H9 (cell line): ENCODE data around the gene ABHD5. TPM values are rescaled to one million over a fixed set of nuclear protein-coding genes. Genes with fewer than 3 reads are reported as not detected.

Experiments used
- DNase-seq: peaks from one replicate; pipeline ENCODE4 v3.0.0-alpha.2; 2017
- H2AFZ ChIP-seq: one replicate; pipeline ENCODE4 v1.6.1; 2013; ENCODE audit warnings: mild to moderate bottlenecking, low read length, control low read depth, moderate library complexity
- H2AK5ac ChIP-seq: 2 replicates; pipeline ENCODE4 v1.6.1; 2013; ENCODE audit warnings: low read length, control low read depth, mixed read lengths; ENCODE audit not compliant: insufficient read length
- H2BK120ac ChIP-seq: one replicate; pipeline ENCODE4 v1.6.1; 2013; ENCODE audit warnings: low read depth, mild to moderate bottlenecking, low read length, control low read depth, inconsistent platforms; ENCODE audit not compliant: poor library complexity, severe bottlenecking
- H2BK12ac ChIP-seq: 2 replicates; pipeline ENCODE4 v1.6.1; 2013; ENCODE audit warnings: low read length, control low read depth, mixed read lengths, low read depth; ENCODE audit not compliant: insufficient read length
- H2BK15ac ChIP-seq: 2 replicates; pipeline ENCODE4 v1.6.1; 2013; ENCODE audit warnings: low read depth, low read length, control low read depth
- H2BK20ac ChIP-seq: one replicate; pipeline ENCODE4 v1.6.1; 2013; ENCODE audit warnings: low read depth, mild to moderate bottlenecking, low read length, control low read depth, inconsistent platforms; ENCODE audit not compliant: poor library complexity, severe bottlenecking
- H2BK5ac ChIP-seq: 2 replicates; pipeline ENCODE4 v1.6.1; 2013; ENCODE audit warnings: low read length, control low read depth, mixed read lengths; ENCODE audit not compliant: insufficient read length
- H3K14ac ChIP-seq: 2 replicates; pipeline ENCODE4 v1.6.1; 2013; ENCODE audit warnings: low read length, control low read depth; ENCODE audit not compliant: insufficient read depth
- H3K18ac ChIP-seq: 2 replicates; pipeline ENCODE4 v1.6.1; 2013; ENCODE audit warnings: low read depth, mild to moderate bottlenecking, mixed read lengths, low read length, control low read depth; ENCODE audit not compliant: insufficient read length
- H3K23ac ChIP-seq: 2 replicates; pipeline ENCODE4 v1.6.1; 2013; ENCODE audit warnings: low read length, control low read depth, mixed read lengths, low read depth; ENCODE audit not compliant: insufficient read length
- H3K23me2 ChIP-seq: 2 replicates; pipeline ENCODE4 v1.6.1; 2013; ENCODE audit warnings: low read depth, mild to moderate bottlenecking, mixed read lengths, low read length, control low read depth; ENCODE audit not compliant: insufficient read length, poor library complexity, severe bottlenecking
- H3K27ac ChIP-seq: 2 replicates; pipeline ENCODE4 v1.5.1; 2013; ENCODE audit warnings: low read length, control low read depth, mixed read lengths, low read depth; ENCODE audit not compliant: insufficient read length
- H3K27me3 ChIP-seq: 2 replicates; pipeline ENCODE4 v1.6.1; 2013; ENCODE audit warnings: low read length, control low read depth, inconsistent platforms; ENCODE audit not compliant: insufficient read depth
- H3K4ac ChIP-seq: 2 replicates; pipeline ENCODE4 v1.6.1; 2013; ENCODE audit warnings: low read depth, mild to moderate bottlenecking, control low read depth, inconsistent platforms, low read length, moderate library complexity
- H3K4me1 ChIP-seq: 2 replicates; pipeline ENCODE4 v1.6.1; 2013; ENCODE audit warnings: low read length, control low read depth, inconsistent platforms; ENCODE audit not compliant: insufficient read depth
- H3K4me2 ChIP-seq: 2 replicates; pipeline ENCODE4 v1.6.1; 2013; ENCODE audit warnings: low read length, control low read depth, mixed read lengths; ENCODE audit not compliant: insufficient read length, insufficient read depth
- H3K56ac ChIP-seq: 2 replicates; pipeline ENCODE4 v1.6.1; 2013; ENCODE audit warnings: low read depth, mild to moderate bottlenecking, mixed read lengths, low read length, control low read depth; ENCODE audit not compliant: insufficient read length
- H3K79me1 ChIP-seq: 2 replicates; pipeline ENCODE4 v1.6.1; 2013; ENCODE audit warnings: low read depth, mild to moderate bottlenecking, moderate library complexity, low read length, control low read depth, inconsistent platforms; ENCODE audit not compliant: insufficient read depth, poor library complexity, severe bottlenecking
- H3K79me2 ChIP-seq: 2 replicates; pipeline ENCODE4 v1.6.1; 2013; ENCODE audit warnings: low read length, control low read depth, inconsistent platforms; ENCODE audit not compliant: insufficient read depth
- H3K9ac ChIP-seq: 2 replicates; pipeline ENCODE4 v1.6.1; 2013; ENCODE audit warnings: low read length, control low read depth, mixed read lengths; ENCODE audit not compliant: insufficient read length; ENCODE audit errors: extremely low read depth
- H3K9me3 ChIP-seq: one replicate; pipeline ENCODE4 v1.6.1; 2013; ENCODE audit warnings: low read depth, low read length, inconsistent platforms; ENCODE audit not compliant: control insufficient read depth
- H3T11ph ChIP-seq: one replicate; pipeline ENCODE4 v1.6.1; 2013; ENCODE audit warnings: mild to moderate bottlenecking, low read length, control low read depth, inconsistent platforms
- H4K20me1 ChIP-seq: one replicate; pipeline ENCODE4 v1.6.1; 2013; ENCODE audit not compliant: control insufficient read depth, insufficient read length, insufficient read depth
- H4K5ac ChIP-seq: 2 replicates; pipeline ENCODE4 v1.6.1; 2013; ENCODE audit warnings: low read depth, mild to moderate bottlenecking, mixed read lengths, low read length, control low read depth; ENCODE audit not compliant: insufficient read length
- H4K8ac ChIP-seq: replicated peaks from 2 replicates; pipeline ENCODE4 v1.6.1; 2013; ENCODE audit warnings: low read length, control low read depth, mixed read lengths, low read depth; ENCODE audit not compliant: insufficient read length
- H4K91ac ChIP-seq: 2 replicates; pipeline ENCODE4 v1.6.1; 2013; ENCODE audit warnings: low read depth, mild to moderate bottlenecking, moderate library complexity, mixed read lengths, low read length, control low read depth; ENCODE audit not compliant: insufficient read length
- H3K27ac Mint-ChIP-seq, 3 experiments: 2 replicates in 2 of 3; 3 replicates in 1 of 3; pipeline ENCODE4 v1.8.0; 2020 to 2021; ENCODE audit warnings: mixed read lengths in 3 of 3, mild to moderate bottlenecking in 1 of 3, moderate library complexity in 1 of 3
- H3K27me3 Mint-ChIP-seq: 2 replicates; pipeline ENCODE4 v1.8.0; 2021; ENCODE audit warnings: low read depth, mild to moderate bottlenecking, moderate library complexity, mixed read lengths
- H3K36me3 Mint-ChIP-seq, 3 experiments: 2 replicates in 2 of 3; 3 replicates in 1 of 3; pipeline ENCODE4 v1.8.0; 2020 to 2021; ENCODE audit warnings: low read depth in 3 of 3, mixed read lengths in 3 of 3; ENCODE audit not compliant: insufficient read depth in 1 of 3
- H3K4me1 Mint-ChIP-seq, 2 experiments: 2 replicates each; pipeline ENCODE4 v1.8.0; 2020; ENCODE audit warnings: mixed read lengths in 2 of 2
- H3K4me3 Mint-ChIP-seq, 2 experiments: 2 replicates in 1 of 2; 3 replicates in 1 of 2; pipeline ENCODE4 v1.8.0; 2020 to 2021; ENCODE audit warnings: mild to moderate bottlenecking in 2 of 2, mixed read lengths in 2 of 2, moderate library complexity in 1 of 2
- H3K9me3 Mint-ChIP-seq, 2 experiments: 2 replicates in 1 of 2; 3 replicates in 1 of 2; pipeline ENCODE4 v1.8.0; 2020; ENCODE audit warnings: mild to moderate bottlenecking in 2 of 2, mixed read lengths in 2 of 2, moderate library complexity in 1 of 2
- CTCF ChIP-seq: fragments of 200-600 bp; sonication (generic); conservative IDR thresholded peaks from 3 replicates; pipeline ENCODE4 v1.8.0; 2021; ENCODE audit warnings: antibody characterized with exemption, mild to moderate bottlenecking
- WGBS: extraction: QIAGEN DNeasy Blood & Tissue Kit; methylation state at CpG from one replicate; pipeline ENCODE4 v1.1.7; 2013; ENCODE audit warnings: missing lambda C conversion rate, low lambda C conversion rate, mixed read lengths; ENCODE audit not compliant: insufficient read length; ENCODE audit errors: extremely low coverage; 5-methylcytosine and 5-hydroxymethylcytosine counted together
- total RNA-seq: library from RNA; stranded (reverse); gene quantifications from 2 replicates; pipeline ENCODE4 v1.2.1, GENCODE V29; 2021

Gene ABHD5
- total RNA-seq, 1 experiment from 2014 or later = 13.1 TPM

- H3K9me3 Mint-ChIP-seq = no peaks in the 10 kb centered on the region
- no CpG with 5 or more reads among the region's 5 CpGs for WGBS
- Histone ChIP-seq H3K18ac (no peak overlapping the region), H3K23me2 (no peaks in the 10 kb centered on the region), H2BK5ac (no peak overlapping the region), H2BK15ac (no peak overlapping the region), H2AFZ (no peak overlapping the region), H2BK12ac (no peak overlapping the region), H2AK5ac (no peak overlapping the region), H3K23ac (no peak overlapping the region), H3T11ph (no peak overlapping the region), H3K79me2 (no peaks in the 10 kb centered on the region), H3K27ac (no peak overlapping the region), H3K9ac (no peak overlapping the region), H3K14ac (no peak overlapping the region), H4K8ac (no peak overlapping the region), H3K79me1 (no peaks in the 10 kb centered on the region), H3K4ac (no peak overlapping the region), H4K91ac (no peak overlapping the region), H2BK120ac (no peak overlapping the region), H4K5ac (no peak overlapping the region), H3K4me2 (no peak overlapping the region), H2BK20ac (no peak overlapping the region), H3K4me1 (no peaks in the 10 kb centered on the region; the same call in 1 of the 2 replicates), H3K9me3 (no peaks in the 10 kb centered on the region), H4K20me1 (no peaks in the 10 kb centered on the region), H3K56ac (no peak overlapping the region), H3K27me3 (no peaks in the 10 kb centered on the region)
- no peak for TF ChIP-seq CTCF
- H3K4me1 Mint-ChIP-seq = peaks cover 7 to 16% of the 10 kb centered on the region in 2 experiments
- DNase-seq = no peak
- H3K36me3 Mint-ChIP-seq = no peaks in the 10 kb centered on the region; a peak in 2 of 7 replicates
- no peak overlapping the region for H3K27ac Mint-ChIP-seq
- H3K27me3 Mint-ChIP-seq = no peaks in the 10 kb centered on the region; the same call in none of the 2 replicates
- no peak overlapping the region for H3K4me3 Mint-ChIP-seq
These were observed 63.3 kb downstream of the ABHD5 start for GRCh38 chr3:43753741-43754715.
